C4-2B (cell line): Measurements from ENCODE around the gene TCERG1L.

Experiments
- ZFX ChIP-seq: fragments of 450-650 bp; IDR thresholded peaks from 2 replicates; pipeline ENCODE4 v1.6.1; 2017
- TF ChIP-seq, protein P1 (sequence below): fragments of 450-650 bp; conservative IDR thresholded peaks from 2 replicates; pipeline ENCODE4 v1.5.1; 2017; ENCODE audit warnings: mild to moderate bottlenecking

DNA sequence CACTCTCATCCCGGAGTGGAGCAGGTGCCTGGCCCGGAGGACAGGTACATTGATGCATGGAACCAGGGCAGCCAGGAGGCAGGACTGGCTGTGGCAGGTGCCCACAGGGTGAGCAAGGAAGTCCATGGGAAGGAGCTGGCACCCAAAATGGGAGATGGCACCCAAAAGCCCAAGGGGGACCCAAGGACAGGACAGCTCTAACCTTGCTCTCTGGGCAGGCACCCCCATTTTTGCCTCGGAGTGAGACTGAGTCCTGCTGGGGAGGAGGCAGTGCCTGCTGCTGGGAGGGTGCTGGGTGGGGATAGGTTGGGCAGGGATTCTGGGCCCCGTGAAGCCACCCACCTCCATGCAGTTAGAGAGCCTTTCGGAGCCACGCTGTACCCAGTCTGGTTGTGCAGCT lies 234.5 kb downstream of the TCERG1L start:
- TF ChIP-seq, protein P1, sequence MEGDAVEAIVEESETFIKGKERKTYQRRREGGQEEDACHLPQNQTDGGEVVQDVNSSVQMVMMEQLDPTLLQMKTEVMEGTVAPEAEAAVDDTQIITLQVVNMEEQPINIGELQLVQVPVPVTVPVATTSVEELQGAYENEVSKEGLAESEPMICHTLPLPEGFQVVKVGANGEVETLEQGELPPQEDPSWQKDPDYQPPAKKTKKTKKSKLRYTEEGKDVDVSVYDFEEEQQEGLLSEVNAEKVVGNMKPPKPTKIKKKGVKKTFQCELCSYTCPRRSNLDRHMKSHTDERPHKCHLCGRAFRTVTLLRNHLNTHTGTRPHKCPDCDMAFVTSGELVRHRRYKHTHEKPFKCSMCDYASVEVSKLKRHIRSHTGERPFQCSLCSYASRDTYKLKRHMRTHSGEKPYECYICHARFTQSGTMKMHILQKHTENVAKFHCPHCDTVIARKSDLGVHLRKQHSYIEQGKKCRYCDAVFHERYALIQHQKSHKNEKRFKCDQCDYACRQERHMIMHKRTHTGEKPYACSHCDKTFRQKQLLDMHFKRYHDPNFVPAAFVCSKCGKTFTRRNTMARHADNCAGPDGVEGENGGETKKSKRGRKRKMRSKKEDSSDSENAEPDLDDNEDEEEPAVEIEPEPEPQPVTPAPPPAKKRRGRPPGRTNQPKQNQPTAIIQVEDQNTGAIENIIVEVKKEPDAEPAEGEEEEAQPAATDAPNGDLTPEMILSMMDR, result no peak
- no peak for TF ChIP-seq ZFX
